ENCODE data around the gene GALNT17.
"Not testable (repeated sequence)": the region's sequence is repeated elsewhere in the genome, so short reads cannot be mapped to it uniquely, and the experiment has no call there.

GALNT17 gene

DNA sequence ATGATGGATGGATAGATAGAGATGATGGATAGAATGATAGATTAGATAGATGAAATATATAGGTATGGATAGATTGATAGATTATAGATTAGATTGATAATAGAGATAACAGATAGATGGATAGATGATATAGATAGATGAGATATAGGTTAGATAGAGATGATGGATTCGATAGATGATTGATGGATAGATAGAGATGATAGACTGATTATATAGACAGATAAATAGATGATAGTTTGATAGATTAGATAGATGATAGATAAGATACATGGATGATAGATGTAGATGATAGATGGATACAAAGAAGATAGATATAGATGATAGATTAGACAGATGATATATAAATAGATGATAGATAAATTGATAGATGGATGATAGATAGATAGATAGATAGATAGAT is 448.1 kb downstream of the GALNT17 start:
- DNase-seq = no peak

DNA sequence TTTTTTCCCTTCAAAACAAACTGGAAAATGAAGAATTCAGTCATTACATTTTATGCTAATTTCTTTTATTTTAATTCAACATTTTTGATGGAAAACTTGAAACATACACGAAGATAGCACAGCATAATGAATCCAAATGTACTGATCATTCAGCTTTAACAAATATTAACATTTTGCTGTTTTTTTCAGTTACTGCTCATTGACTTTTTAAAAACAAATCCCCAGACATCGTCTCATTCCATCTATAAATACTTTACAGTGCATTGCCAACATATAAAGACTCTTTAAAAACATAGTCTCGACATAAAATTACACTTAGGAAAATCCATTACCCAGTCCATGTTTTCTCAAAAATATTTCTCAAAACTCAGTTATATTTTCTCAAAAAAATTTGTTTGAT is 452.3 kb downstream of the GALNT17 start:
- DNase-seq = no peak

DNA sequence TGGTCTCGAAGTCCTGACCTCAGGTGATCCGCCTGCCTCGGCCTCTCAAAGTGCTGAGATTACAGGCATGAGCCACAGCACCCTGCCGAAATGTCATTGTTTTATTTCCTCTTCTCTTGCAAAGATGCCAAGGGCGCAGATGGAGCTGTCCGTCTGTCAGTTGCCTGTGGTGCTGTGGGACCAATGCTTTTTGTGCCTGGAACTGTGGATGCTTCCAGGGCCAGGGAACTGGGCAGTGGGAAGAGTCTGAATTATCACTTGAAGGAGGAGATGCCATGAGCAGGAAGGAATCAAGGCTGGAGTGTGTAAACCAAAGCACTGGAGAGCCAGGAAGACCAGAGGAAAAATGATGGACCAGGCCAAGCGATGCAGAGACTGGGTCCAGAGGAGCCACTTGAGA is 459.9 kb downstream of the GALNT17 start:
- DNase-seq = no peak

DNA sequence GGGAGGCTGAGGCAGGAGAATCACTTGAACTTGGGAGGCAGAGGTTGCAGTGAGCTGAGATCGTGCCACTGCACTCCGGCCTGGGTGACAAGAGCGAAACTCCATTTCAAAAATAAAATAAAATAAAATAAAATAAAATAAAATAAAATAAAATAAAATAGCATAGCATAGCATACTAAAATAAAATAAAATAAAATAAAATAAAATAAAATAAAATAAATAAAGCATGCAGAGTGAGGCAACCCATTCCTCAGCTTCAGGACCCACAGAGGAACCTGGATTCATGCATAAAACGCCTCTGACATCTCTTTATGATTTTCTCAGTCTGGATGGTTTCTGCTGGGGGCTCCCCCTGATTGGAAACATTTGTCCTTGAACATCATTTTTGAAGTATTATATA is 460.4 kb downstream of the GALNT17 start:
- DNase-seq = not testable (repeated sequence)

DNA sequence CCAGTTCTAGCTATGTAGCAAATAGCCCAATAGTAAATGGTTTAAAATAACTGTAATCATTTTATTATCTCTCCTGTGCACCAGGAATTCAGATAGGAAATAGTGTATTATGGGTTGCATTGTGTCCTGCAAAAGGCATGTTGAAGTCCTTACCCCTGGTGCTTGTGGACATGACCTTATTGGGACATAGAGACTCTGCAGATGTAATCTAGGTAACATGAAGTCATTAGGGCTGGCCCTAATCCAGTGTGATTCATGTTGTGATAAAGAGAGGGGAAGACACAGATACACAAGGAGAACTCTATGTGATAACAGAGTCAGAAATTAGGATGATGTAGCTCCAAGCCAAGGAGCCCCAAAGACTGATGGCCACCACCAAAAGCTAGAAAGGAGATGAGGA is 462.8 kb downstream of the GALNT17 start:
- DNase-seq = no peak

DNA sequence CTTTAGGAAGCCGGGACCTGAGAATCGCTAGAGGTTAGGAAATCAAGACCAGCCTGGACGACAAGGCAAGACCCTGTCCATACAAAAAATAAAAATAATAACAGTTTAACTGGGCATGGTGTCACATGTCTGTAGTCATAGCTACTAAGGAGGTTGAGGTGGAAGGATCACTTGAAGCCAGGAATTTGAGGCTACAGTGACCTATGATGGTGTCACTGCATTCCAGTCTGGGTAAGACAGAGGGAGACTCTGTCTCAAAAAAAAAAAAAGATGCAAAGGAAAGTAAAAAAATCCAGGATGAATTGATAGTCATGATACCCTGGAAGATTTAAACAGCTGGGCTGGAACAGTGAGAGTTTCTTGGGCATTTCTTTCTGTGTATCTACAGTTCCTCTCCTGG is 463.2 kb downstream of the GALNT17 start:
- DNase-seq = no peak

DNA sequence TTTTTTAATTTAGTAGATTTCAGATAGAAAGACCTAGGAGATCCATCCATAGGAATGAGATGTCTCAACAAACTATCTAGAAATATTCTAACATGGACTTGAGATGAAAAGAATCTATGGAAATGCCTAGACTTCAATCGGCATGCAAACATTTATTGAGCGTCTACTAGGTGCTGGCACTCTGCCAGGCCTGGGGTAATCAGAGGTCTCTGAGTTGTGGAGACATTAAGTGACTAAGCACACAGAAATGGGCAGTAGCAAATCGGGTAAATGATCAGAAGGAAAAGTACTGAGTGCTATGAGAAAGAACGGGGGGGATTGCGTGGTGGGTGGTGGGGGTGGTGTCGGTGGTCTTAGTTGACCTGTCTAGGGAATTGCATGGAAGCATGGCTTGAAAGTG is 466.6 kb downstream of the GALNT17 start:
- DNase-seq = no peak

DNA sequence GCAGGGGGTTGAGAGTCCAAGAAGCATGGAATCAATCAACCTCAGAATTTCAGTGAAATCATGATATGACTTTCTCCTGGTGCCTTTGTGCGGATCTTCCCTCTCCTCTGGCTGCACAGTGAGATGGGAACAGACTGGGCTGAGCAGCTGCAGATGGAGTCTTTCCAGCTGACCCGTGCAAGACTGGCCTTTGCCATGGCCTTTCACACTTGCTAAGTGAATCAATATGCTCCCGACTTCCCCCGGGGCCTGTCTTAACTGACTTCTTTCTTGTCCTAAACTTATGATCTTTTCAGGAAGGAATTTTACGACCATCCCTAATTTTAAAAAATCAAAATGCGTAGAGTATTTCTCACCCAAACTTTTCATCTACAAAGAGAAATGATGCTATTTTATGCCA is 469.9 kb downstream of the GALNT17 start:
- no peak for DNase-seq

DNA sequence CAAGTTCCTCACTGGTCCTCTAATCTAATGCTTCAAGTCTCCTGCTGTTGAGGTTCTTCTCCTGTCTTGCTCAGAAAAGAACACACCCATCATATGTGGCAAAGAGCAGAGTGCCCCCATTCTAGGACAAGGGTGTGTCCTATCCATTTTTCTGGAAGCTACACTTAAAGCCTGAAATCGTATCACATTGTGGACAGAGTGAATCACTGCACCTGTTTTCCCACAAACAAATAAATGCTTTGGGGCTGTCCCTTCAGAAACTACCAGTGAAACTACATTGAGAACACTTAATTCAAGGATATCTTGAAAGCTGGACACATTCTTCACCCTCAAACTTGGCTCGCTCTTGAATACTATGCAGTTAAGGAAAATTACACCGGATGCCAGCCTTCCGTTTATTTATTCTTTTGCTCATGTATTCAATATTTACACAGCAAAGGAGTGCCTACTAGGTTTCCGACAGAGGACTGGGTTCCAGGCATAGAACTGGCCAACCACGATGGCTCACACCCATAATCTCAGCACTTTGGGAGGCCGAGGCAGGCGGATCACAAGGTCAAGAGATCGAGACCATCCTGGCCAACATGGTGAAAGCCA is 473.0 kb downstream of the GALNT17 start:
- no peak for DNase-seq

DNA sequence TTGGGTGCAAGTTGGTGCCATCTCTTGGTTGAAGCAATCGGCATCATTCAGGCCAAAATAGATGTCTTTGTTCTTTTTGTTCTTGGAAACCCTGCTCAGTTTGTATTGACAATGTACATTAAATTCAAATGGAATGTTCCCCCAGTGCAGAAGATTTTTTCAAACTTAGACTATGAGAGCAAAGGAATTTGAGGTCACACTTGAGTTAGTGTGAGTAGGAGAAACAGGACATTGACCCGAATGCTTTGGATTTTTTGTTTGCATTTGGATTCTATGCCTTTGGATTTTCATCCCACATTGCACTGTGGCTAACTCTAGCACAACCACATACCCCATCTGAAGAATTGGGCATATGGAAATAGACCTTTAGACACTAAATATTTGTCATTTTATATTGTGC is 480.0 kb downstream of the GALNT17 start:
- no peak for DNase-seq

DNA sequence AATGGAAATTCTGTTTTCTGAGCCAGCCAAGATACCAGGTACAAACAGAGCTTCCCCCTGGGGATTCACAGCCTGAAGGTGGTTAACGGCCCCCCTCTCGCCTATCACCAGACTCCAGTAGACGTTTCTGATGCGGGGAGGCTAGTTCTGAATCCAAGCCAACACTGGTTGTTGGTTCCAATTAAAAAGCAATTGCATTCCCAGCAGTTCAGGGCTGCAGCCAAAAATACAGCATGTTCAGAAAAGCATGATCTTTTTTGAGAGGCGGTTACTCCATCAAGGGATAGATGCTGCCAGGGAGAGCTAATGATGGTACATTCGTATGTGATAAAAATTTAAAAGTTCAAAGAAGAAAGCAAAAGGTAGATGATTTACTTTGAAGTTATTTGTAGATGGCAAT is 481.0 kb downstream of the GALNT17 start:
- no peak for DNase-seq

DNA sequence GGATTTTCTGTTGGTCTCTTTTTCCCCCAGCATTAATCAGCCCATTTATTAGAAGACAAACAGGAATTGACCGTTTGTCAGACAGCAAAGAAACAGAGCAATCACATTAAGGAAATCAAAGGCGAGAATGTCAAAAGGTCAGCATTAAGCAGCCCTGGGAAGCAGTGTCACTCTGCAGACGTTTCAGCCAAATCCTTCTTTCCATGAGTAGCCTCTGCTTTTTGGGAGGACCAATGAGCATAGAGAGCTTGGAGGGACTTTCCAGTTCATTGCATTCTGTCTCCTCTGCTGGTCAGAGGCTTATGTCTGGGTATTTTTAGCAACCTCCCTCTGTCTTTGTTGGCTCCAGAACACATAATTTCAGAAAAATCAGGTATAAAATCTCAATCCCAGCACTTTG is 481.4 kb downstream of the GALNT17 start:
- DNase-seq = no peak

DNA sequence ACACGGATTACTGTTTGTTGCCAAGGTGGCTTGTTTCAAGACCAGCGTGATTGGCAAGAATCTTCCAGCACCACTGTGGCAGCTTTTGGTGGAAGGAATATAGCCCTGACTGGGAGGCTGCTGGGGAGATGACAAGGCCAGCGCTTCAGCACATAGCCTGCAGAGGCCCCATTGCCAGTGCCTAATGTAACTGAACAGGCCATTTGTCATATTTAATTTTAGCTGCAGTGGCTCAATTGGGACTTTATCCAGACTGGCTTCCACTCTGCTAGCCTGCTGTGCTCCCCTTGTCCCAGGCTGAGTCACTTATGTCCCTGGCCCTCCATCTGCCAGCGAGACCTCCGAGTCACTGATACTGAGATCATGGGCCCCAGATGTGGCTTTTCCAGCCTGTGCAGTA is 483.1 kb downstream of the GALNT17 start:
- DNase-seq = no peak

DNA sequence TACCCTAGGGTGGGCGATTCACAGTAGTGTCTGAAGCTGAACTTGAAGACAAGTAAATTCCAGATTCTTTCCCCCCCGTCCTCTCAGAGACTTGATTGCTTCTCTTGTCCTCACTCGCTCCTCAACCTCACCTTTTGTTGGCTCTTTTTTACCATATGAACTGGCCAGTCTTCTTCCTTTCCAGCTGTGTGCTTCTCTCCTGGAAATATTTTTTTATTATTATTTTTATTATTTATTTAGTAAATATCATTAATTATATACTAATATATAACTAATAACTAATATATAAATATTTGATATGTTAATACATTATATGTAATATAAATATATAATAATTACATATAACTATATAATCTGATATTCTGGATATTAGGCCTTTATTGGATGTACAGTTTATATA is 484.3 kb downstream of the GALNT17 start:
- DNase-seq = no peak

DNA sequence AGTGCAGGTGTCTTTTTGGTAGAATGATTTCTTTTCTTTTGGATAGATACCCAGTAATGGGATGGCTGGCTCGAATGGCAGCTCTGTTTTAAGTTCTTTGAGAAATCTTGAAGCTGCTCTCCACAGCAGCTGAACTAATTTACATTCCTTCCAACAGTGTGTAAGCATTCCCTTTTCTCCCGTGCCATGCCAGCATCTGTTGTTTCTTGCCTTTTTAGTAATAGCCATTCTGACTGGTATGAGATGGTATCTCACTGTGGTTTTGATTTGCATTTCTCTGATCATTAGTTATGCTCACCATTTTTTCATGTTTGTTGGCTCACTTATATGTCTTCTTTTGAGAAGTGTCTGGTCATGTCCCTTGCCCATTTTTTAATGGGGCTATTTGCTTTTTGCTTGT is 486.3 kb downstream of the GALNT17 start:
- DNase-seq = no peak

DNA sequence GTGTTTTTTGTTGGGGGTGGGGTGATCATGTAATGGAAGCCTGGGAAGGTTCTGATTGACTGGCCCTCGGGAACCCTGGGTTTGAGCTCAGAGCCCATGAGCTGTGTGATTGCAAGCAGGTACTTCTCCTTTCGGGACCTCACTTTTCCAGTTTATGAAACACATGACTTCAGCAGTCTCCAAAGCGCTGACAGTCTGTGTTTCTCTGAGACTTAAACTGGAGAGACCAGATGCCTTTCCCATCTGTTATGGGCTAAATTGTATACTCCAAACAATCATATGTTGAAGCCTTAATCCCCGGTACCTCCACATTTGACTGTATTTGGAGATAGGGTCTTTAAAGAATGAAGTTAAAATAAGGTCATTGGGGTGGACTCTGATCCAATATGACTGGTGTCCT is 493.6 kb downstream of the GALNT17 start:
- DNase-seq = no peak

DNA sequence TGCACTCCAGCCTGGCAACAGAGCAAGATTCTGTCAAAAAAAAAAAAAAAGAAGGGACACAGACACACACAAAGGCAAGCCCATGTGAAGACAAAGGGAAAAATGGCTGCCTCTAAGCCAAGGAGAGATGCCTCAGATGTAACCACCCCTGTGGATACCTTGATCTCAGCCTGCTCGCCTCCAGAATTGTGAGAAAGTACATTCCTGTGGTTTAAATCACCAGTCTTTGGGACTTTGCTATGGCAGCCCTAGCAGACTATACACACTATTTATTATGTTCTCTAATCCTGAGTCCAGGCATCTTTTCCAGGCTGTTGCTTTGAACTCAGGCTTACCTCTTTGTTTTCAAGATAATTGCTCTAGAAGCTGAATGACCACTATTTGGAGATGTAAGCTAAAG is 494.3 kb downstream of the GALNT17 start:
- DNase-seq = no peak

DNA sequence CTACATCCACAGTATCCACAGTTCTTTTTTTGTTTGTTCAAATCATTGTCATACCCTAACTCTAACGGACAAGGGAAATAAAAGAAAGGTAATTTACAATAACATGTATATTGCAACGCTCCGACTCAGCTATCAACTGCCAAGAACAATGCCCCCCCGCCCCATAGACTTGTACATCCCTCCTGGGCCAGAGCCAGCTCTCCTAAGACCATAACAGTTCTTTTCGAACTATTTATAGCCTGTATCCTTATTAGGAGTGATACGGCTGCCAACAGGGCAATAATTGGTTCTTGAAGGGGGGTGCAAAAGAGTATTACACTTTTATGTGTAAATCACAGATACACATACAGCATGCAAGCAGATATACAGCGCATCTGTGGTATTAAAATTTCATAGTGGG is 495.7 kb downstream of the GALNT17 start:
- DNase-seq = no peak

DNA sequence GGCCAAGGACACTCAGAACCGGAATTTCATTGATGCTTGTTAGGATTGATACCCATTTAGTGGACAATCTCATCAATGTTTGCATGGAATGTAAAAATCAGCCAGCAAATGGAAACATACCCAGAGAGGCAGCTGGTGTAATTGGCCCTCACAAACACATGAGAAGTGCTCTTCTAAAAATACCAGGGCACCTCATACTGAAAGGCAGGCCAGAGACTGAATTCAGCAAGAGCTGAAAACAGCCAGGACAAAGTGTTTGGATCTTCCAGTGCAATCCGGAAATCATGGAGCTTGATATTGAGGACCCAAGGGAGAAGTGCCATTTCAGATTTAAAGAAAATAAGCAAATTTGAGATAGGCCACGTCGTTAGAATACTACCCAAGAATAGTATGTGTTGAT is 498.6 kb downstream of the GALNT17 start:
- no peak for DNase-seq

DNA sequence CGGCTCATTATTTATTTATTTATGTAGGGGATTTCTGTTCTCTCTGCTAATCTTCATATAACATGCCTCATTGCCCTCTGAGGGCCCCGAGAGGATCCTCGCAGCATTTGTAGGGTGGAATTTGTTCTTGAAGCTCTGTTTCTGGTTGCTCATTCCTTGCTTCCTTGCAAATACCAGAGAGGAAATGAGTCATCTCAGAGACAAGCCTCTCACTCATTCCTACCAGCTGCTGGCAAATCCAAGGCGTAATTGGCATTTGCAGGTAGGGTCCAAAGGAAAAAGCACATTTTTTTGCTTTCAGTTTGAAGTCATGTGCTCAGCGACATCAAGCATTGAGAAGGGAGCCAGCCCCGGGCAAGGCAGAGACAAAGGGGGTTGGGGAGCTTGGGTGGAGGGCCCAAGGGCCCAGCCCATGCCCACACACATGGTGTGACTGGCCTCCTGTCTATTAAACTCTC is 501.6 kb downstream of the GALNT17 start:
- no peak for DNase-seq

DNA sequence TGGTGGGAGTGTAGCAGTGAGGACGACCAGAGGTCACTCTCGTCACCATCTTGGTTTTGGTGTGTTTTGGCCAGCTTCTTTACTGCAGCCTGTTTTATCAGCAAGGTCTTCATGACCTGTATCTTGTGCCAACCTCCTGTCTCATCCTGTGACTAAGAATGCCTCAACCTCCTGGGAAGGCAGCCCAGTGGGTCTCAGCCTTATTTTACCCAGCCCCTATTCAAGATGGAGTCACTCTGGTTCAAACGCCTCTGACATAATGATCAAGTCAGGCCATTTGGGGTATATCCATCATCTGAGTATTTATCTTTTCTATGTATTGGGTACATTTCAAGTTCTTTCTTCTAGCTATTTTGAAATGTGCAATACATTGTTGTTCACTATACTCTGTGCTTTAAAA is 503.9 kb downstream of the GALNT17 start:
- not testable (repeated sequence) for DNase-seq

DNA sequence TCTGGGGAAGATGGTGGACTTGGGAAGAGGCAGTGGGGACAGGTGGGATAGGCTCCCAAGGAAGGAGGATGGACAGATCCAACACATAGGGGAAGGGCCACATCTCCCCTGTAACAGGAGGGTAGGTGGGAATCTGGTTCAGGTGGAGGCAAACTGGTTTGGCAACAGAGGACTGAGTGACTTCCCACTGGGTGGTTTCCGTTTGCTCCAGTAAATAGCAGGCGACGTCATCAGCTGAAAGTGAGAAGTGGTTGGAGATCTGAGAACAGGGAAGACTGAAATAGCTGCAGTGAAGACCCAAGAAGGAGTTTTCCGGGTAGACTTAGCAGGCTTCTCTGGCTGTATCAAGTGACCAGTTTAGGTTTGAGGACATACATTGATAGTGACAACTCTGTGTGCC is 504.4 kb downstream of the GALNT17 start:
- DNase-seq = no peak

DNA sequence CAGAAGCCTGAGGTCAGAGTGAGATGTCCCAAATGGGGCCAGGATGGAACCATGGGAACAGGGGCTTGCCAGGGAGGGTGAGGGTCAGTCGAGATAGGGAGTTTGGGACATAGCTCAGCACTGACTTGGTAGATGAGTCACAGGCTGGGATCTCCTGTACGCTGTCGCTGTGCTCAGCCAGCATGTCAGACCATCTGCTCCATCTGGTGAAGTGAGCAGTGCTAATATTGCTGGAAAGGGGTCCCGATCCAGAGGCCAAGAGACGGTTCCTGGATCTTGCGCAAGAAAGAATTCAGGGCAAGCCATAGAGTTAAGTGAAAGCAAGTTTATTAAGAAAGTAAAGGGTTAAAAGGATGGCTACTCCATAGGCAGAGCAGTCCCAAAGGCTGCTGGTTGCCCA is 505.6 kb downstream of the GALNT17 start:
- no peak for DNase-seq

DNA sequence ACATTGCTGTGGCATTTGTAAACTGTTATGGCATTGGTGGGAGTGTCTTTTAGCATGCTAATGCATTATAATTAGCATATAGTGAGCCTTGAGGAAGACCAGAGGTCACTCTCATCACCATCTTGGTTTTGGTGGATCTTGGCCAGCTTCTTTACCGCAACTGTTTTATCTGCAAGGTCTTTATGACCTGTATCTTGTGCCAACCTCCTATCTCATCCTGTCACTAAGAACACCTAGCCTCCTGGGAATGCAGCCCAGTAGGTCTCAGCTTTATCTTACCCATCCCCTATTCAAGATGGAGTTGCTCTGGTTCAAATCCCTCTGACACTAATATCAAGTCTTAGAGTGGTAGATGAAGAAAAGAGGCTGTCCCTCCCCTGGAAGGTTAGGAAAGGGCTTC is 506.2 kb downstream of the GALNT17 start:
- no peak for DNase-seq

DNA sequence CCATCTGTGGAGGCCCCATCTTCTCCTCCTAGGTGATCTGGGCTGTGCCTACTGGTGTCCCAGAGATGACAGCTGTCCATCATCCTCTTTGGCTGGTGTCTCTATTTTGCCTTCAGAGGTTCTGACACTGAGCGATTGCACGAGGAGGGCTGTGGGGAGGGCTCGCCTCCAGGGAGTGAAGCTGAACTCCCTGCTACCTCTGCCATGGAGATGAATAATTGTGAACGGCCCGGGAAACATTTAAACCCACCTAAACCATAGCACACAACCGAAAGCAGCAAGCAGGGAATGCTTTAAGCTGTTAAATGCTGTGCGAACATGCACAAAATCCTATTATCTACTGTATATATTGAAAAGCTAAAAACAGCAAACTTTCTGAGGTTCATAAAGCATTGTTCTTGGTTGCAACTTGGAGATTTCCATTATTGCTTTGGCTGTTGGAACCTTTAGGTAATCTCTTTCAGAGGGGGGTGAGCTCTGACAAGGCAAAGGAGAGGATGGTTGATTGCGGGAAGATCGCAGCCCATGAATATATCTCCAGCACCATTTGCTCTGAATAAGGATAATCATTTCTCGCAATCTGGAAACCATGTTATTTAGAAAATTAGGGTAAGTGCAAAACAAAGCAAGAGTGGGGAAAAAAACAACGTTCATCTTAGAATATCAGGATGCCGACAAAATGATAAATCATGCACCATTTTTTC is 507.6 kb downstream of the GALNT17 start:
- no peak for DNase-seq
